Esophagus muscularis mucosa (tissue), 4 donors: ENCODE measurements around the gene TXNDC15. TPM values are rescaled to one million over a fixed set of nuclear protein-coding genes. Genes with fewer than 3 reads are reported as not detected.

Source experiments
- DNase-seq: peaks from one replicate; pipeline ENCODE4 v3.0.0-alpha.2; 2017; ENCODE audit errors: extremely low spot score
- H3K27ac ChIP-seq, 4 donors: fragments of 200-600 bp; sonication (generic); replicated peaks in 1 of 4; 1 replicate in 3 of 4; 2 replicates in 1 of 4; pipeline ENCODE4 v1.5.1; 2016 to 2019; ENCODE audit warnings: mild to moderate bottlenecking in 1 of 4
- H3K27me3 ChIP-seq, 4 donors: fragments of 200-600 bp; sonication (generic); one replicate each; pipeline versions ENCODE4 v1.5.1 to v1.6.0; 2016 to 2019
- H3K36me3 ChIP-seq, 4 donors: fragments of 200-600 bp; sonication (generic); one replicate each; pipeline ENCODE4 v1.5.1; 2016 to 2019
- H3K4me1 ChIP-seq, 4 donors: fragments of 200-600 bp; sonication (generic); one replicate each; pipeline ENCODE4 v1.5.1; 2016 to 2019
- H3K4me3 ChIP-seq, 4 donors: fragments of 200-600 bp; sonication (generic); 1 replicate in 2 of 4; 2 replicates in 2 of 4; pipeline ENCODE4 v1.5.1; 2016 to 2019; ENCODE audit warnings: mild to moderate bottlenecking in 4 of 4, moderate library complexity in 1 of 4
- H3K9me3 ChIP-seq, 4 donors: fragments of 200-600 bp; sonication (generic); 1 replicate in 3 of 4; 2 replicates in 1 of 4; pipeline ENCODE4 v1.5.1; 2016 to 2019
- CTCF ChIP-seq, 3 experiments: fragments of 200-600 bp in 2 of 3; fragments of 450-650 bp in 1 of 3; sonication (generic) in 2 of 3; IDR thresholded peaks; one replicate each; pipeline ENCODE4 v1.5.1; 2017 to 2019; ENCODE audit warnings: antibody characterized with exemption in 3 of 3, mild to moderate bottlenecking in 2 of 3, moderate library complexity in 1 of 3
- EP300 ChIP-seq: sonication (generic); formaldehyde crosslinking; IDR thresholded peaks from one replicate; pipeline ENCODE4 v1.6.1; 2017; ENCODE audit warnings: antibody characterized with exemption
- POLR2A ChIP-seq: fragments of 450-650 bp; IDR thresholded peaks from one replicate; pipeline ENCODE4 v1.6.1; 2017; ENCODE audit warnings: antibody characterized with exemption, moderate library complexity, mild to moderate bottlenecking, low read depth
- POLR2AphosphoS5 ChIP-seq, 2 donors: sonication (generic); formaldehyde crosslinking; IDR thresholded peaks; one replicate each; pipeline ENCODE4 v1.6.1; 2017; ENCODE audit warnings: antibody characterized with exemption in 2 of 2
- WGBS: methylation state at CpG from one replicate; pipeline ENCODE4 v1.1.5; 2018; 5-methylcytosine and 5-hydroxymethylcytosine counted together
- intact Hi-C: fragments of 100-400 bp; cut with DNase I; formaldehyde crosslinking; loops from one replicate; pipeline ENCODE4 v1.15.1; 2023
- total RNA-seq, 4 donors: library from RNA; depleted of rRNA; stranded (reverse); fragments of >200 nt; gene quantifications; one replicate each; pipeline versions ENCODE4 v1.1.0 to v1.2.1, GENCODE V29; 2016

Gene TXNDC15
- total RNA-seq, 4 donors from 2014 or later: 71.4 to 123 (median 93.9) TPM

- no peak overlapping the region for H3K27ac ChIP-seq
- TF ChIP-seq EP300 (no peak), POLR2AphosphoS5 (IDR thresholded peaks at IDR 0.05) (no peak), POLR2A (no peak), CTCF (IDR thresholded peaks at IDR 0.05) (no peak)
- DNase-seq: no peak
- H3K36me3 ChIP-seq: peaks cover 0 to 48% (median 19%) of the 10 kb centered on the region in 4 donors
- WGBS: 91% methylated on average over 5 of the region's 5 CpGs
- no peaks in the 10 kb centered on the region for H3K9me3 ChIP-seq
- H3K27me3 ChIP-seq: no peaks in the 10 kb centered on the region
- H3K4me3 ChIP-seq: no peak overlapping the region
- intact Hi-C loops: no loop called here
- H3K4me1 ChIP-seq: no peaks in the 10 kb centered on the region
Observed at GRCh38 chr5:134934202-134934601, 60.0 kb downstream of the TXNDC15 start.

- Histone ChIP-seq H3K9me3 (no peaks in the 10 kb centered on the region), H3K4me3 (no peak overlapping the region), H3K27ac (no peak overlapping the region), H3K27me3 (no peaks in the 10 kb centered on the region), H3K36me3 (peaks cover 0 to 44% (median 14%) of the 10 kb centered on the region in 4 donors), H3K4me1 (no peaks in the 10 kb centered on the region)
- TF ChIP-seq EP300 (no peak), POLR2A (no peak), POLR2AphosphoS5 (IDR thresholded peaks at IDR 0.05) (no peak), CTCF (IDR thresholded peaks at IDR 0.05) (no peak)
- intact Hi-C loops: no loop called here
- no peak for DNase-seq
- 84% methylated on average over 12 of the region's 12 CpGs for WGBS
Observed at GRCh38 chr5:134935711-134936602, 61.8 kb downstream of the TXNDC15 start.

- H3K27ac ChIP-seq: no peak overlapping the region
- no peaks in the 10 kb centered on the region for H3K27me3 ChIP-seq
- H3K36me3 ChIP-seq: peaks cover 0 to 37% (median 10%) of the 10 kb centered on the region in 4 donors
- TF ChIP-seq POLR2A (no peak), EP300 (no peak), CTCF (IDR thresholded peaks at IDR 0.05) (no peak), POLR2AphosphoS5 (IDR thresholded peaks at IDR 0.05) (no peak)
- 87% methylated on average over 8 of the region's 8 CpGs for WGBS
- DNase-seq: no peak
- H3K4me1 ChIP-seq: no peaks in the 10 kb centered on the region
- H3K9me3 ChIP-seq: no peaks in the 10 kb centered on the region
- intact Hi-C loops: no loop called here
- no peak overlapping the region for H3K4me3 ChIP-seq
Observed at GRCh38 chr5:134937526-134937925, 63.4 kb downstream of the TXNDC15 start.

DNA sequence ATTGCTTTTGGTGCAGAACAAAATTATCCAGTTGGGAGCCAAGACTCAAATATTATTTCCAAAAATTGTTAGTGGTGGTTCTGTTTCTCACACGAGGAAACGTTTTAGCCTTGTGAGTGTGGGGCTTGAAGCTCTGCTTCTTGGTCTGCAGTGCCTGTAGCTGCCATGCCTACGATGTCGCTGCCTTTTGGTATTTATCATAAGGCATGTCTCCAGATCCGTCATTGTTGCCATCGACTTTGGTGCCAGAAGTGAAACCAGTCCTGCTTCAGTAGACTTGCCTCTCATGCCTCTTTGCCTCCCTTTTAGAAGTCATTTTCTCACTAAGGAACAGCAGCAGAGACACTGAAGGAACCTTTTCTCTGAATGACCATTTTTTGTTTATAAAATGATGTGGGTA is 63.9 kb downstream of the TXNDC15 start:
- H3K4me3 ChIP-seq: no peak overlapping the region
- no peaks in the 10 kb centered on the region for H3K9me3 ChIP-seq
- intact Hi-C loops: no loop called here
- no peak overlapping the region for H3K27ac ChIP-seq
- no peaks in the 10 kb centered on the region for H3K4me1 ChIP-seq
- H3K27me3 ChIP-seq: no peaks in the 10 kb centered on the region
- DNase-seq: no peak
- TF ChIP-seq EP300 (no peak), POLR2A (no peak), CTCF (IDR thresholded peaks at IDR 0.05) (no peak), POLR2AphosphoS5 (IDR thresholded peaks at IDR 0.05) (no peak)
- 90% methylated on average over 6 of the region's 6 CpGs for WGBS
- peaks cover 0 to 36% (median 10%) of the 10 kb centered on the region in 4 donors for H3K36me3 ChIP-seq
